Smooth muscle cell of the brain vasculature (primary cell): ENCODE data around the gene CEACAM7.

Experiments
- DNase-seq: peaks from one replicate; pipeline ENCODE4 v3.0.0-alpha.2; 2012; ENCODE audit warnings: low read depth, low spot score

The CEACAM7 gene

DNA sequence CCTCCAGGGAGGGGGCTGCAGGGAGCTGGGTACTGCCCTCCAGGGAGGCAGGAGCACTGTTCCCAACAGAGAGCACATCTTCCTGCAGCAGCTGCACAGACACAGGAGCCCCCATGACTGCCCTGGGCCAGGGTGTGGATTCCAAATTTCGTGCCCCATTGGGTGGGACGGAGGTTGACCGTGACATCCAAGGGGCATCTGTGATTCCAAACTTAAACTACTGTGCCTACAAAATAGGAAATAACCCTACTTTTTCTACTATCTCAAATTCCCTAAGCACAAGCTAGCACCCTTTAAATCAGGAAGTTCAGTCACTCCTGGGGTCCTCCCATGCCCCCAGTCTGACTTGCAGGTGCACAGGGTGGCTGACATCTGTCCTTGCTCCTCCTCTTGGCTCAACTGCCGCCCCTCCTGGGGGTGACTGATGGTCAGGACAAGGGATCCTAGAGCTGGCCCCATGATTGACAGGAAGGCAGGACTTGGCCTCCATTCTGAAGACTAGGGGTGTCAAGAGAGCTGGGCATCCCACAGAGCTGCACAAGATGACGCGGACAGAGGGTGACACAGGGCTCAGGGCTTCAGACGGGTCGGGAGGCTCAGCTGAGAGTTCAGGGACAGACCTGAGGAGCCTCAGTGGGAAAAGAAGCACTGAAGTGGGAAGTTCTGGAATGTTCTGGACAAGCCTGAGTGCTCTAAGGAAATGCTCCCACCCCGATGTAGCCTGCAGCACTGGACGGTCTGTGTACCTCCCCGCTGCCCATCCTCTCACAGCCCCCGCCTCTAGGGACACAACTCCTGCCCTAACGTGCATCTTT is 12.5 kb upstream of the CEACAM7 start:
- no peak for DNase-seq

- no peak for DNase-seq
Observed at GRCh38 chr19:41699968-41700323, 11.9 kb upstream of the CEACAM7 start.

GRCh38 chr19:41699231-41699967 is 11.3 kb upstream of the CEACAM7 start:
- DNase-seq, result no peak

GRCh38 chr19:41698746-41699230 is 10.7 kb upstream of the CEACAM7 start:
- no peak for DNase-seq

DNA sequence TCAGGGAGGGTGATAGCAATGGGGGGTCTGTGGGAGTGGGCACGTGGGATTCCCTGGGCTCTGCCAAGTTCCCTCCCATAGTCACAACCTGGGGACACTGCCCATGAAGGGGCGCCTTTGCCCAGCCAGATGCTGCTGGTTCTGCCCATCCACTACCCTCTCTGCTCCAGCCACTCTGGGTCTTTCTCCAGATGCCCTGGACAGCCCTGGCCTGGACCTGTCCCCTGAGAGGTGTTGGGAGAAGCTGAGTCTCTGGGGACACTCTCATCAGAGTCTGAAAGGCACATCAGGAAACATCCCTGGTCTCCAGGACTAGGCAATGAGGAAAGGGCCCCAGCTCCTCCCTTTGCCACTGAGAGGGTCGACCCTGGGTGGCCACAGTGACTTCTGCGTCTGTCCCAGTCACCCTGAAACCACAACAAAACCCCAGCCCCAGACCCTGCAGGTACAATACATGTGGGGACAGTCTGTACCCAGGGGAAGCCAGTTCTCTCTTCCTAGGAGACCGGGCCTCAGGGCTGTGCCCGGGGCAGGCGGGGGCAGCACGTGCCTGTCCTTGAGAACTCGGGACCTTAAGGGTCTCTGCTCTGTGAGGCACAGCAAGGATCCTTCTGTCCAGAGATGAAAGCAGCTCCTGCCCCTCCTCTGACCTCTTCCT is 9.3 kb upstream of the CEACAM7 start:
- DNase-seq, result no peak

- no peak for DNase-seq
Observed at GRCh38 chr19:41696402-41697197, 8.5 kb upstream of the CEACAM7 start.

DNA sequence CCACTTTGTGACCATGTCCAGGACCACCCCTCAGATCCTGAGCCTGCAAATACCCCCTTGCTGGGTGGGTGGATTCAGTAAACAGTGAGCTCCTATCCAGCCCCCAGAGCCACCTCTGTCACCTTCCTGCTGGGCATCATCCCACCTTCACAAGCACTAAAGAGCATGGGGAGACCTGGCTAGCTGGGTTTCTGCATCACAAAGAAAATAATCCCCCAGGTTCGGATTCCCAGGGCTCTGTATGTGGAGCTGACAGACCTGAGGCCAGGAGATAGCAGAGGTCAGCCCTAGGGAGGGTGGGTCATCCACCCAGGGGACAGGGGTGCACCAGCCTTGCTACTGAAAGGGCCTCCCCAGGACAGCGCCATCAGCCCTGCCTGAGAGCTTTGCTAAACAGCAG is 7.7 kb upstream of the CEACAM7 start:
- no peak for DNase-seq

- DNase-seq, result no peak
Observed at GRCh38 chr19:41694831-41695635, 7.0 kb upstream of the CEACAM7 start.

GRCh38 chr19:41694196-41694595 is 6.1 kb upstream of the CEACAM7 start:
- DNase-seq, result no peak

DNA sequence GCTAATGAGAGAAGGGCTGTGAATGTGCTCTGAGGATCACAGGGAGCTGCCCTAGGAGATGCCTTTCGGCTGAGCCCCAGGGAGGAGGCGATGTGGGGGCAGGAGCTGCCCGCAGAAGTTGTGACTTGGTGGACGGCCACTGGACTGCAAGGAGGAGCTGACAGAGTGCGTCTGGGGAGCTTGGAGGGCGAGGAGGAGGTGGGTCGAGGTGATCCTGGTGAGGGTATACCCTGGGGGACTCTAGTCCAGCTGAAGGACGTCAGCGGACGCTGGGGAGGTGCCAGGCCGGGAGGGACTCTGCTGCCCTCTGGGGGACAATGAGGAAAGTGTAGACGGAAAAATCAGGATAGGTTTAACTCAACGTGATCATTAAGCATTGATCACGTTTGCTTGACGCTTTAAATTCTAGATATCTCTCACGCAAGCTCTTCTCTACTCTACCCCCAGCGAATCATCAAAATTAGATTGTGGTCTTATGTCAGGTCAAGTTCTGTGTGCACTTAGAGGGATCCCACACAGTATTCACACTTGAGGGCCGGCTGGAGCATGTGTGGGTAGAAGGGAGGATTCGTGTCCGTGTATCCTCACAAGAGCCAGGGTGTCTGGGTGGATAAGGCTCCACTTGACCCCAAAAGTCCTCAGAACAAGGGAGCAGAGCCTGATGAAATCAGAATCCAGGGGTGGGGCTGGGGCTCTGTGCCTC is 3.3 kb upstream of the CEACAM7 start:
- no peak for DNase-seq

GRCh38 chr19:41690801-41691065 is 2.7 kb upstream of the CEACAM7 start:
- DNase-seq, result no peak

GRCh38 chr19:41689993-41690800 is 2.1 kb upstream of the CEACAM7 start:
- DNase-seq, result no peak

GRCh38 chr19:41688687-41689086 is 617 bp upstream of the CEACAM7 start:
- no peak for DNase-seq

GRCh38 chr19:41687419-41687818 is 651 bp downstream of the CEACAM7 start:
- DNase-seq, result no peak

GRCh38 chr19:41682437-41682836 is 5.6 kb downstream of the CEACAM7 start:
- no peak for DNase-seq

GRCh38 chr19:41671486-41671885 is 16.6 kb downstream of the CEACAM7 start:
- DNase-seq, result no peak

DNA sequence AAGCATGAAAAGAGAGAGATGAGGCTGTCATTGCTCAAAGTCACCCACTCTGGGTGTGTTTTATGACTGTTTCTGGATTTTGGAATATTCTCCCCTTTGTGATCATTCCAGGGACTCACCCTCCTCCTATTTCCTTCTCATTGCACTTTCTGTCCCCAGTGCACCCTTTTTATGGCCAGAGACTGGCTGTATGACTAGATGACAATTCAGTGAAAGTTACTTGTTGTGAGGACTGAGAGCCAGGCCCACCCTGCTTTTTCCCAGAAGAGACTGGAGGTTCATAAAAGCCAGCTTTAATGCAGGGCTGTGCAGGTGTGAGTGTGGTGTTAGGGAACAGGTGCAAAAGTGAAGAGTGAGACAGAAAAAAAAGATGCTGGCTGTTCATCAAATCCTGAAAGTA is 17.3 kb downstream of the CEACAM7 start:
- no peak for DNase-seq

- no peak for DNase-seq
Observed at GRCh38 chr19:41668315-41668714, 19.8 kb downstream of the CEACAM7 start.

GRCh38 chr19:41666075-41666474 is 22.0 kb downstream of the CEACAM7 start:
- no peak for DNase-seq

GRCh38 chr19:41657157-41657556 is 30.9 kb downstream of the CEACAM7 start:
- DNase-seq, result no peak
